Subcutaneous adipose tissue (tissue), 4 donors: ENCODE data around the gene TMIE. TPM values are rescaled to one million over a fixed set of nuclear protein-coding genes. Genes with fewer than 3 reads are reported as not detected.

ENCODE experiments used
- total RNA-seq, 4 donors: library from RNA; depleted of rRNA; stranded (reverse); fragments of >200 nt; gene quantifications; one replicate each; pipeline ENCODE4 v1.1.0, GENCODE V29; 2016
- TF ChIP-seq, protein P1 (sequence below): fragments of 450-650 bp; IDR thresholded peaks from one replicate; pipeline ENCODE4 v1.5.1; 2016; ENCODE audit warnings: low read depth, mild to moderate bottlenecking, control low read depth, antibody characterized with exemption, moderate library complexity

TMIE gene
- total RNA-seq, 4 donors from 2014 or later, result 0.88 TPM; not detected in 3

DNA sequence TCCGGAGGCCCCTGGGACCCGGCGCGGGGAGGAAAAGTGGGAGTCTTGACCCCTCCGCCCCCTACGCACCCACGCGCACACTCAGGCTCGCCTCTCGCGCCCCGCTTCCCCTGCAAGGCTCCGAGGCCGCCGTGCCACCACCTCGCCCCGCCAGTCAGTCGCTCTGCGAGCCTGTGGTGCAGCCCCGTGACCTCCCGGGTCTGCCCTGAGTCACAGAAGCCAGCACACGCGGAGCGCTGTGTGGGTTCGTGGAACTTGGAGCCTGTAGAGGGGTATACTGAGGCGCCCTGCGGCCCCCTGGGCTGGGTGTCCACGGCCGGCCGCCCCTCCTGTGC is 7.3 kb upstream of the TMIE start:
- TF ChIP-seq, protein P1, sequence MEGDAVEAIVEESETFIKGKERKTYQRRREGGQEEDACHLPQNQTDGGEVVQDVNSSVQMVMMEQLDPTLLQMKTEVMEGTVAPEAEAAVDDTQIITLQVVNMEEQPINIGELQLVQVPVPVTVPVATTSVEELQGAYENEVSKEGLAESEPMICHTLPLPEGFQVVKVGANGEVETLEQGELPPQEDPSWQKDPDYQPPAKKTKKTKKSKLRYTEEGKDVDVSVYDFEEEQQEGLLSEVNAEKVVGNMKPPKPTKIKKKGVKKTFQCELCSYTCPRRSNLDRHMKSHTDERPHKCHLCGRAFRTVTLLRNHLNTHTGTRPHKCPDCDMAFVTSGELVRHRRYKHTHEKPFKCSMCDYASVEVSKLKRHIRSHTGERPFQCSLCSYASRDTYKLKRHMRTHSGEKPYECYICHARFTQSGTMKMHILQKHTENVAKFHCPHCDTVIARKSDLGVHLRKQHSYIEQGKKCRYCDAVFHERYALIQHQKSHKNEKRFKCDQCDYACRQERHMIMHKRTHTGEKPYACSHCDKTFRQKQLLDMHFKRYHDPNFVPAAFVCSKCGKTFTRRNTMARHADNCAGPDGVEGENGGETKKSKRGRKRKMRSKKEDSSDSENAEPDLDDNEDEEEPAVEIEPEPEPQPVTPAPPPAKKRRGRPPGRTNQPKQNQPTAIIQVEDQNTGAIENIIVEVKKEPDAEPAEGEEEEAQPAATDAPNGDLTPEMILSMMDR, result no peak

DNA sequence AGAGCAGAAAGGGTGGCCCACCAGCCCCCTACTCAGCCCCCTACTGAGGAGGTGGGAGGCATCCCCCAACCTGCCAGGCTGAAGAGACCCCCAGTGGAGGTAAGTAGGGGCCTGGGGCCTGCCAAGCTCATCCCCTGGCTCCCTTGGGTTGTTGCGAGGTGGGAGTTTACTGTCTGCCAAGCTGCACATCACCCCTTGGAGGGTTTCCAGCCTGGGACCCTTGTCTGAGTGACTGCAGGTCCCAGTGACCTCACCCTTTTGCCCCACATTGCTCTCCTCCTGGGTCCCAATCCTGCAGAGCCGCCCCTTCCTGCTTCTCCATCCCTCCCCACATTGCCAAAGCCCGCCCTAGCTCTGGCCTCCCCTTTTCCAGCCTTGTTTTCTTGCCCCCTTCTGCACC is 6.7 kb upstream of the TMIE start:
- TF ChIP-seq, protein P1, result no peak

DNA sequence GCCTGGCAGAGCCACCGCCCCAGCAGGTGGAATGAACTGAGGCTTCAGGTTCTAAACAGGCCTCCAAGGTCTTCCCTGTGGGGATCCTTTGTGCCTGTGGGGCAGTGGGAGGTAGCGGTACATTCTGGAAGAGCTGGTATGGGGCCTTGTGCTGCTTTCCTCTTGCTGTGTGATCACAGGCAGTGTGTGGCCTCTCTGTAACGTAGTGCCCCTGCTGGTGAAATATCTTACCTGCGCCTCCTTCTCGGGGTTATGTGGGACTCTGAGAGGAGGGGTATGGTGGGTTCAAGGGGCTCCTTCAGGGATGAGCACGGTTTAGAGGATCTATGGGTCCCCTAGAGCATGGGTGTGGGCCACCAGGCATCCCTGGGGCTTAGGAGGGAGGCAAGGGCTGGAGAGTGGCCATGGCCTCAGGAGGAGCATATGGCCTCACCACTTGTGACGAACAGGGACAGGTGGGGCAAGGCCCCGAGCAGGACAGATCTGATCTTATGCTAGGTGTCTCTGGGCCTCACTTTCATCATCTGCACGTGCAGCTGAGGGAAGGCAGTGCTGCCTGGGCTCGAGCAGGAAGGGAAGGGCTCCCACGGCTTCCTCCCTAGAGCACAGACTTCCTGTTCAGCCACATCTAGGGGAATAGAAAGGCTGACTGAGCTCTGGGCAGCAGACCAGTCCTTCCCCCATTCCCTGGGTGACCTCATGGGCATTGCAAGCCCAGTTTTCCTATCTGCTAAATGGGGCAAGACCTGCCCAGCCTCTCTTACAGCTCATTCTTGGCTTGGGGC is 5.8 kb upstream of the TMIE start:
- TF ChIP-seq, protein P1, result no peak

DNA sequence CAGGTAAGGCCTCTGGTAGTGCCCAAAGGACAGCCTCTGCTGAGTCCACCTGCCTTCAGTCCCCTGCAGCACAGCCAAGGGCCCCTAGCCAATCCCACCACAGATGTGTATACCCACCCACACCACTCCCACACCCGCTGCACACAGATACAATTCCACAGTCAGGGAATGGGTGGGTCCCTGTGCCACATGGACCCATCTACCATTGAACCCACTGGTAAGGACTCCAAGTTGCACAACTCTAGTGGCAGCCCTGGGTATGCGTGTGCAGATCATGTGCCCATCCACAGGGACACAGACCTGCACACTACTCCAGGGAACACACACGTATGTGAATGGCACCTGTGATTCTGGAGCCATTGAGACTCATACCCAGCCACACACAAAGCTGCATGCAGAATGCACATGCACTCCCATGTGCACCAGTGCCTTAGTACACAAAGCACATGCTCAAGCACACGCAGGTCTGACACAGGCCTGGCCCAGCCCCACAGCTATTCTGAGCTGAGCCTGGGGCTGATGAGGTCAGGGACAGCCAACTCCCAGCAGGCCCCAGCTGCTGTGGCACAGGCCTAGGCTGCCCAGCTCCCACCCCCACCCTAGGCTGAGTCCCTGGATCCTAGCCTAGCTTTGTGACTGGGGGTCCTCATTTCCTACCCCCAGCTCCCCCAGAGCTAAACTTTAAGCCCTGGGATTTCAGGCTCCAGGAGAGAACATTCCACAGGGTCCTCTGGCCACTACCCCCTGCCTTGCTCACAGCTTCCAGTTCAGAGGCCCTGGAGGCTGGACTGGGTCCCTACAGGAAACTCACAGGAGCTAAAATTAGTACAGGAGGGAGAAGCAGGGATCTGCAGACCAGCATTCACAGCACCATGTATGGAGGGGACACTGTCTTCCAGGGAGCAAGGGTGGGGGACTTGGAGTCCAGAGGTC is 5.0 kb upstream of the TMIE start:
- TF ChIP-seq, protein P1, result no peak

DNA sequence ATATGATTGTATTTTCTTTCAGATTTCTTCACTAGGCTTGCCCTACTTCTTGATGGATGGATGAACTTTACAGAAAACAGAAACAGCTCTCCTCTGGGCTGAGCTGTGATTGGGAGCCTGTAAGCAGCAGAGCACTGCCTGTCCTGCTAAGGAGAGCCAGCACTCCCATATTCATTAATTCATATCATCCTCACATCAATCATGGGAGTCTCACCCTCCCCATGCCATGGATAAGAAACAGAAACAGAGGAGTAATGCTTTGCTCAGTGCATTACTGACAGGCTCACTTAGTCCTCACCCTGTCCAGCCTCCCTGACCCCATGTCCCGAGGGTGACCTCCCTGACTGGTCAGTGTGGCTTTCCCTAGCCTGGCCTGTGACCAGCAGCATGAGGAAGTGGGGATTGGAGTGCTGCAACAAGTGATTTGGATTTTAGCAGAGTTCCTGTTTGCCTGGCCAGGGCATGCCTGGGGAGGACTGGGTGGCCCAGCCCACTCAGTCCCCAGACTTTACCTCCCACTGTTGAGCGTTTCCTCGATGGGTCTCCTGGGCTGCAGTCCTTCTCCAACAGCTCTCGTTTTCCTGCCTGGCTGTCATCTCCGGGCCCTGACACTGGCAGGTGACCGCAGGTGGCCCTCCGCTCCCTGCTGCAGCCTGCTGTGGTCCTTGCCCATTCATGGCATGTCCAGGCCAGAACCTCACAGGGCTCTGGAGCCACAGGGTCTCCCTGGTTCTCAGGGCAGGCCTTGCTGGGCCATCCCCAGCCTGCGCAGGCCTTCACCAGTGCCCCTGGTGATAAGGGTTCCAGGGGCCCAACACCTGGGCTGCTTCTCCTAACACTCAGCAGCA is 1.3 kb upstream of the TMIE start:
- TF ChIP-seq, protein P1, result no peak

DNA sequence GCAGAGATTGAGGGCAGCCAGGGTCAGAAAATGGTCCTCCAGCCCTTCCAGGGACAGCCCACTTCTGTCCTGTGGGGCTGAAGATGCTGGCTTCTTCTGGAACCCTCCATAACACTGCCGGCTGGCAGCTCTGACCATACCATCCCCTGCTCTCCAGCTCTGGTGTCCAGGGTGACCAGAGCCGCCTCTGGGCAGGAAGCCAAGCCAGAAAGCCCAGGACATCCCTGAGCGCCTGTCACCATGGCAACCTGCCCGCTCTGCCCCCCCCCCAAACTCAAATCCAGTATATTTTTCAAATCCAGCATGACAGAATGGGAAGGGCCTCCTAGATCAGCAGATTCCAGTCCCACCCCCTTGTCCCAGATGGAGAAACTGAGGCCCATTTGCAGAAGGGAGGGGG is 420 bp upstream of the TMIE start:
- TF ChIP-seq, protein P1, result no peak
